Eye (tissue), 1 donor: ENCODE results near the gene LEKR1.
A peak's percentile ranks its signal among the peaks of the same experiment; 100 is the strongest.
"Not testable (repeated sequence)": the region's sequence is repeated elsewhere in the genome, so short reads cannot be mapped to it uniquely, and the experiment has no call there.

Experiments
- DNase-seq: peaks from one replicate; pipeline ENCODE4 v3.0.0-alpha.2; 2015

Gene LEKR1

GRCh38 chr3:156910022-156910421 is 83.9 kb downstream of the LEKR1 start:
- no peak for DNase-seq

DNA sequence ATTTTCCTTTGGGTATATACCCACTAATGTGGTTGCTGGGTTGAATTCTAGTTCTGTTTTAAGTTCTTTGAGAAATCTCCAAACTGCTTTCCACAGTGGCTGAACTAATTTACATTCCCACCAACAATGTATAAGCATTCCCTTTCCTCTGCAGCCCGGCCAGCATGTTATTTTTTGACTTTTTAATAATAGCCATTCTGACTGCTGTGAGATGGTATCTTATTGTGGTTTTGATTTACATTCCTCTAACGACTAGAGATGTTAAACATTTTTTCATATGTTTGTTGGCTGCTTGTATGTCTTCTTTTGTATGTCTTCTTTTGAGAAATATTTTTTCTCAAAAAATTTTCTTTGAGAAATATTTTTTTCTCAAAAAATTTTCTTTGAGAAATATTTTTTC is 84.7 kb downstream of the LEKR1 start:
- not testable (repeated sequence) for DNase-seq

- not testable (repeated sequence) for DNase-seq
Observed at GRCh38 chr3:156914300-156914699, 88.1 kb downstream of the LEKR1 start.

DNA sequence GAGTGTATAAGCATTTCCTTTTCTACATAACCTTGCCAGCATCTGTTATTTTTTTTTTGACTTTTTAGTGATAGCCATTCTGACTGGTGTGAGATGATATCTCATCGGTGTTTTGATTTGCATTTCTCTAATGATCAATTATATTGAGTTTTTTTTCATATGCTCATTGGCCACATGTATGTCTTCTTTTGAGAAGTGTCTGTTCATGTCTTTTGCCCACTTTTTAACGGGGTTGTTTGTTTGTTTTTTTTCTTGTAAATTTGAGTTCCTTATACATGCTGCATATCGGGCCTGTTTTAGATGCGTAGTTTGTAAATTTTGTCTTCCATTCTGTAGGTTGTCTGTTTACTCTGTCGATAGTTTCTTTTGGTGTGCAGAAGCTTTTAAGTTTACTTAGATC is 89.2 kb downstream of the LEKR1 start:
- DNase-seq: no peak

GRCh38 chr3:156918746-156919145 is 92.6 kb downstream of the LEKR1 start:
- DNase-seq: no peak

DNA sequence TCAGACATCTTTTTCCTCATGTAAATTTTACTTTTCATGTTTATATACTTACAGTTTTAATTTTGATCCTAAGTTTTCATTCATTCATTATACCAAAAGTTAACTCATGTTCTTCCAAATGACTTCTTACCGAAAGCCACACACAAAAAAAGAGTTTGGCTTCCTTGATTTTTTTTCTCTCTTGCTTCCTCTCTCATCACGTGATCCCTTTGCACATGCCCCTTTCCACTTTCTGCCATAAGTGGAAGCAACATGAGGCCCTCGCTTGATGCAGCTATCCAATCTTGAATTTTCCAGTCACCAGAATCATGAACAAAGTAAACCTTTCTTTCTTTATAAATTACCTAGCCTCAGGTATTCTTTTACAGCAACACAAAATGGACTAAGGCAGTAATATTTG is 93.7 kb downstream of the LEKR1 start:
- no peak for DNase-seq

GRCh38 chr3:156920399-156920798 is 94.2 kb downstream of the LEKR1 start:
- no peak for DNase-seq

- DNase-seq: no peak
Observed at GRCh38 chr3:156923349-156923748, 97.2 kb downstream of the LEKR1 start.

DNA sequence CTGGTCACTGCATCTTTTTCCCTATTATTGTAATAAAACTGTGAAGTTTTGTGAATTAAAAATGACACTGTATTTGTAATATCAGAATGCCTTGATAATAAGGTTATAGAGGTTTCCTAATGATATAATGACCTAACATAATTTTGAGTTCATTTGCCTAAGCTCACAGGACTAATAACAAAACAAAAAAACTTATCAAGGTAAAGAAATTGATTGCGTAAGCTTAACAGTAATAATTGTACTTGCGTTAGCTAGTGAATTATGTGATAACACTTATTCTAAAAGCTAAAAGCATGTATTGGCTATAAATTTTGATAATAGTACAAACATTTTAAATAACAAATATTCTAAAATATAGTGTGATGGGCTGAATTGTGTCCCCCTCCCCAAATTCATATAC is 112.6 kb downstream of the LEKR1 start:
- no peak for DNase-seq

- no peak for DNase-seq
Observed at GRCh38 chr3:156939315-156939714, 113.2 kb downstream of the LEKR1 start.

DNA sequence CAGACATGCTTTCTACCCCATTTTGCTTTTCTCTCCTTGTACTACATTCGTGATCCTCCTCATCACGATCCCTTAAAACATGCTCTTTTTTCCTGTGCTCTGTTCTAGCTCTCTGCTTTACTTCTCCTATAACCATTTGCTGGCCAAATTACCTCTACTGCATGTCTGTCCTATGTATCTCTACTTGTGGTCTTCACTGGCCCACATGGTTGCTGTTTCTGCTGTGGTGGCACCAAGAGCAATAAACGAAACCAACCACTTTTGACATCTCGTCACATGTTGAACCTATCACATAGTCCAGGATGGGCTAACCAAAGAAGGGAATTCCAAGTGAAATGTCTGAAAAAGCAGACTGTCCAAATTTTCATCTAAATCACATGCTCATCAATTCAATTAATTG is 115.2 kb downstream of the LEKR1 start:
- no peak for DNase-seq

DNA sequence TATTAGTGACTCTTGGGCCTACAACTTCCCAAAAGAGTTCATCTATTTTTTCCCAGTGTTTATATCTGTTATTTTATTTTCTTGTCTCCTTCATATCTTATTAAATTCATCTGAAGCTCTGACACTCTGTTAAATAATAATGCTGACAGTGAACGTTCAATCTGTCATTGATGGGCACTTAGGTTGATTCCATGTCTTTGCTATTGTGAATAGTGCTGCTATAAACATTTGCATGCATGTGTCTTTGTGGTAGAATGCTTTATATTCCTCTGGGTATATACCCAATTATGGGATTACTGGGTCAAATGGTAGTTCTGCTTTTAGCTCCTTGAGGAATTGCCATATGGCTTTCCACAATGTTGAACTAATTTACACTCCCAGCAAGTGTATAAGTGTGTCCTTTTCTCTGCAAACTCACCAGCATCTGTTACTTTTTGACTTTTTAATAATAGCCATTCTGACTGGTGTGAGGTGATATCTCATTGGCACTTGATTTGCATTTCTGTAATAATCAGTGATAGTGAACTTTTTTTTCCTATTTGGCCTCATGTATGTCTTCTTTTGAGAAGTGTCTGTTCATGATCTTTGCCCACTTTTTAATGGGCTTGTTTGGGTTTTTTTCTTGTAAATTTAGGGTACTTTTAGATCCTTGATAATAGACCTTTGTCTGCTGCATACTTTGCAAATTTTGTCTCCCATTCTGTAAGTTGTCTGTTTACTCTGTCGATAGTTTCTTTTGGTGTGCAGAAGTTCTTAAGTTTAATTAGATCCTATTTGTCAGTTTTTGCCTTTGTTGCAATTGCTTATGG is 122.5 kb downstream of the LEKR1 start:
- peak; percentile 17 for DNase-seq

DNA sequence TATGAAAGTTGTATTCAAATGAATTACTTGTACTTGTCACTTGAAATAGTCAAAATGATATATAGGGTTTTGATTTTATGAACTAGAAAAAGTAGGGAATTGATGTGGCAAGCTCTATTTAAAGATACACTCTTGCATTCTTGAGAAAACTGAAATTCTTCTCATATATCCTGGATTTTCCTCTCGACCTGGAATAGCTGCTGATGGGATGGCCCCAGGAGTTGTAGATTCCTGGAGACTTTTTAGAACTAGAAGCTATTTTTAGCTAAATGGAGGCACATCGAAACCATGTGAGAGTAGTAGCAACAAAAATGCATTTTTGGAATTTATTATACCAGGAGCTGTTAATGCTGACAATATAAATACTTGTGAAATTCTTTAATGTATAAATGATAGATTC is 125.9 kb downstream of the LEKR1 start:
- DNase-seq: no peak

- DNase-seq: no peak
Observed at GRCh38 chr3:156957715-156958114, 131.6 kb downstream of the LEKR1 start.

DNA sequence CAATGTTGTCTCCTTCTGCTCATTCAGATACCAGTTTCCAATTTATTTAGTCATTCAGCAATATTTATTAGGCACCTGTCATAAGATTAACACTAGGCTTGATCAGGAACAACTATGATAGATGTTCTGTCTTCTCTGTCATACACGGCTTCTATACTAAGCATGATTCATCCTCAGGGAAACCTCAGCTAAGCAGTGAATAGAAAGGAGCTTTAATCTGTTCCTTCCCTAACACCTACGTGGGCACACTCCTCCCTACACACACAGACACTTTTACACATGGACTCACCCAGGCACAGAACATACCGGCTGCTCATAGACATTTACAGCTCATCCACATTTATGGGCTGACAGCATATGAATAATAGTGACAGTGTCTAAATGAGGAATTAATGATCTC is 136.9 kb downstream of the LEKR1 start:
- no peak for DNase-seq

GRCh38 chr3:156964577-156964976 is 138.4 kb downstream of the LEKR1 start:
- DNase-seq: no peak

GRCh38 chr3:156966349-156966748 is 140.2 kb downstream of the LEKR1 start:
- not testable (repeated sequence) for DNase-seq

DNA sequence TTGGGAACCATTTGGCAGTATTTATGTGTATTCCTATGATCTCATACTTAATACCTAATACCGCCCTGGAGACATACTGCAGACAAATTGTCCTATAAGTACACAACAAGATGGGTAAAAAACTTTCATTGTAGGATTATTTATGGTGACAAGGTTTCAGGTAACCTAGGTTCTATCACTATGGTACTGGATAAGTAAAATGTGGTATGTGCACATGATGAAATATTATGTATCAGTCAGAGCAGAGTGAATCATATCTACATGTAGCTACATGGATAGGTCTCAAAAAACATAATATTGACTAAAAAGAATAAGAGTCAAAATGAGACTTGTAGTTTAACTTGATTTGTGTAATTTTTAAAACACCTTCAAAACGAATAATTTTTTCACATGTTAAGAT is 147.8 kb downstream of the LEKR1 start:
- DNase-seq: no peak

DNA sequence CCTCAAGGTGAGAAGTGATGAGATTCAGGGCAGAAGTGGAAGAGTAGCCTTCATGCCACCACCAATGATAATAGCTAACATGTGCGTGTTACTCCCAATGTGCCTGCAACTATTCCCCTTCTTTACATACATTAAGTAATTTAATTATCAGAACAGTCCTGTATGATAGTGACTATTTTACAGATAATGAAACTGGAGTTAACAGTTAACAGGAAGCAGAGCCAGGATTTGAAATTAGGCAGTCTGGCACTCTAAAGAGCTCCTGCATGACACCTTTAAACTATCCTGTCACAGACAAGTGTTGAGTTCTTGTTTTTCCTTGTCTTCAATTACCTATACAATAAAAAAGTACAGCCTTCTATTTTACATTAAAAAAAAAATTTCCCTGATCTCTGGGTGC is 148.8 kb downstream of the LEKR1 start:
- DNase-seq: no peak

- DNase-seq: no peak
Observed at GRCh38 chr3:156975721-156976120, 149.6 kb downstream of the LEKR1 start.

DNA sequence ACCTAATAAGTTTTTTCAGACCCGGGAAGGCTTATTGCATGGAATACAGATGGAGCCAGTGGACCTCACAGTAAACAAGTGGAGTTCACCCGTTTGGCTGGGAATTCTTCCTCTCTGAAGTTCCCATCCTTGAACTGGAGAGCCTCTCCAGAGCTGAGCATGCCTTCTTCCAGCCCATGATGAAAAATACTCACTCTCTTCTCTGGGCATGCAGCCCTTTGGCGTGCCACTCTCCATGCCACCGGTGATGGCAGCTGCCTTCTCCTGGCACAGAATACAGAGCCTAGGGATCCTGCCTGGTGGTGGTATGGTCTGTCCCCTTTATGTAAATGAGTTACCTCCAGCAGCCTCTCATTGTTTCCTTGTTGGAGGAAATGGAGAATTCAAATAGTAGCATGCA is 150.8 kb downstream of the LEKR1 start:
- no peak for DNase-seq

DNA sequence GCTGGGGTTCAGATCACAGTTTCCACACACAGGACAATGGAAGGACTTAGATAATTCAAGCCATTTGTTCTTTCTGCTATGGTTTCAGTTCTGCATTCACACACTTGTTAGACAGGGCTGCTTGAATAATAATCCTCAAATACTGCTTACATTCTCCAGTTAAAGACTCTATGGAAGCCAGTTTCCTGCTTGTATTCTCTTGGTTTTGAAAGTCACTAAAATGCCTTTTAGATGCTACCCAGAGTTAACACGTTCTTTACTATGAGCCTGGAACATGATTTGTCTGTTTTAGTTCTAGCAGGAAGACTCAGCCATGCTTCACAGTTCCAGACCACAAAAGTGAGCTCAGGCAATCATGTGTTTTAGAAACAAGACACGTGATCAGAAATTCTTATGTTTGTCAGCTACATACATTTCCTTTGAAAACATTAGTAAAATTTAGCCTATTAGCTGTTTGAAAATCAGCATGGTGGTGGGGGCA is 152.4 kb downstream of the LEKR1 start:
- peak; percentile 48 for DNase-seq

- DNase-seq: no peak
Observed at GRCh38 chr3:156981005-156981404, 154.9 kb downstream of the LEKR1 start.

DNA sequence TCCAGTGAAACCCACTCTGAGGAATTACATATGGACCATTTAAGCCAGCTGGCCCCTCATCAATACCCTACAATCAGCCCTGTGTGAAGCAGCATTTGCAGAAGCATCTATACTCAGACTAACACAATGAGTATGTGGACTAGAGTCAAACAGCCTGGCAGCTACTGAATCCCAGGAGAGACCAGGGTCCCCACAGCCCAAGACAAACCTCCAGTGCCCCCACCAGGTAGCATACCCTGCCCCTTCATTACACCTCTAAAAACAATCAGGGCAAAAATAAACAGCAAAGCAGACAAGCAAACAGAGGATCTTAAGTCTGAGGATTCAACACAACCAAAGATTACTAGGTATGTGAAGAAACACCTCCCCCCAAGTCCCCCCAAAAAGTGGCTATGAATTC is 157.4 kb downstream of the LEKR1 start:
- peak; percentile 13 for DNase-seq

GRCh38 chr3:156985711-156986110 is 159.6 kb downstream of the LEKR1 start:
- DNase-seq: no peak
